SK-N-SH (cell line): ENCODE results near the gene PAQR3. TPM values are rescaled to one million over a fixed set of nuclear protein-coding genes. Genes with fewer than 3 reads are reported as not detected.

Experiments used
- CTCF ChIA-PET: fragments of 300-600, 350-600 bp; formaldehyde crosslinking; extraction: SDS; loops from one replicate; lab custom pipeline; 2021; lab: Yijun Ruan, JAX
- POLR2A ChIA-PET: fragments of 350-600 bp; sonication (Branson Sonifier 250); formaldehyde crosslinking; extraction: SDS; loops from one replicate; lab custom pipeline; 2020; ENCODE audit warnings: antibody characterized with exemption, inconsistent platforms; lab: Yijun Ruan, JAX
- DNase-seq: peaks from one replicate; pipeline ENCODE4 v3.0.0; 2012
- H2AFZ ChIP-seq: fragments of 200-600 bp; sonication (generic); 2 replicates; pipeline ENCODE4 v1.8.1; 2016; ENCODE audit warnings: antibody characterized with exemption, mild to moderate bottlenecking, low read depth
- H3F3A ChIP-seq: fragments of 200-600 bp; sonication (generic); replicated peaks from 2 replicates; pipeline ENCODE3; 2016; ENCODE audit warnings: antibody characterized with exemption, mild to moderate bottlenecking; ENCODE audit not compliant: insufficient read depth
- H3K27ac ChIP-seq, 2 experiments: fragments of 200-500 bp in 1 of 2; fragments of 200-600 bp in 1 of 2; sonication (Bioruptor generic) in 1 of 2; sonication (generic), shearing (Covaris generic) in 1 of 2; 2 replicates each; pipeline versions ENCODE4 v1.5.1 to v1.6.1; 2014 to 2016; ENCODE audit warnings: low read depth in 2 of 2, inconsistent platforms in 1 of 2, low read length in 1 of 2, mild to moderate bottlenecking in 1 of 2, mixed read lengths in 1 of 2
- H3K27me3 ChIP-seq: fragments of 200-600 bp; sonication (generic), shearing (Covaris generic); 2 replicates; pipeline ENCODE4 v1.6.1; 2016; ENCODE audit warnings: mixed run types; ENCODE audit not compliant: insufficient read depth
- H3K36me3 ChIP-seq, 2 experiments: fragments of 200-500 bp in 1 of 2; fragments of 200-600 bp in 1 of 2; sonication (Bioruptor generic) in 1 of 2; sonication (generic) in 1 of 2; replicated peaks in 1 of 2; 2 replicates each; pipeline versions ENCODE3 to v1.5.1; 2014 to 2016; ENCODE audit warnings: low read length in 1 of 2, mild to moderate bottlenecking in 1 of 2; ENCODE audit not compliant: insufficient read depth in 2 of 2, control insufficient read depth in 1 of 2
- H3K4me1 ChIP-seq, 2 experiments: fragments of 200-500 bp in 1 of 2; fragments of 200-600 bp in 1 of 2; sonication (Bioruptor generic) in 1 of 2; sonication (generic), shearing (Covaris generic) in 1 of 2; 2 replicates each; pipeline versions ENCODE4 v1.5.1 to v1.6.1; 2014 to 2016; ENCODE audit warnings: low read depth in 1 of 2, low read length in 1 of 2, mixed run types in 1 of 2; ENCODE audit not compliant: insufficient read depth in 2 of 2, control insufficient read depth in 1 of 2
- H3K4me2 ChIP-seq: fragments of 200-600 bp; sonication (generic), shearing (Covaris generic); 2 replicates; pipeline ENCODE4 v1.6.1; 2017; ENCODE audit warnings: mixed run types
- H3K4me3 ChIP-seq, 2 experiments: fragments of 200-500 bp in 1 of 2; fragments of 200-600 bp in 1 of 2; sonication (Bioruptor generic) in 1 of 2; sonication (generic), shearing (Covaris generic) in 1 of 2; 2 replicates each; pipeline versions ENCODE4 v1.5.1 to v1.8.1; 2014 to 2016; ENCODE audit warnings: low read depth in 2 of 2, inconsistent platforms in 1 of 2, low read length in 1 of 2, mild to moderate bottlenecking in 1 of 2, mixed read lengths in 1 of 2, moderate library complexity in 1 of 2
- H3K79me2 ChIP-seq: fragments of 200-600 bp; sonication (generic); 2 replicates; pipeline ENCODE4 v1.8.1; 2017; ENCODE audit warnings: mild to moderate bottlenecking; ENCODE audit not compliant: insufficient read depth
- H3K9ac ChIP-seq: fragments of 200-600 bp; sonication (generic); 2 replicates; pipeline ENCODE4 v1.6.1; 2017; ENCODE audit warnings: mixed run types
- H3K9me2 ChIP-seq: fragments of 200-600 bp; sonication (generic); 2 replicates; pipeline ENCODE4 v1.6.1; 2017; ENCODE audit warnings: mixed run types
- H3K9me3 ChIP-seq: fragments of 200-600 bp; sonication (generic); 2 replicates; pipeline ENCODE4 v1.6.1; 2017; ENCODE audit warnings: mixed run types, mild to moderate bottlenecking, moderate library complexity
- H4K20me1 ChIP-seq: fragments of 200-600 bp; sonication (generic); 2 replicates; pipeline ENCODE4 v1.6.1; 2017; ENCODE audit warnings: mild to moderate bottlenecking, mixed run types; ENCODE audit not compliant: insufficient read depth
- ELF1 ChIP-seq: IDR thresholded peaks from 2 replicates; pipeline ENCODE4 v1.4.0; 2012
- EP300 ChIP-seq, 2 experiments: IDR thresholded peaks; 2 replicates each; pipeline versions ENCODE4 v1.4.0 to v1.6.1; 2012; ENCODE audit warnings: borderline replicate concordance in 1 of 2, low read depth in 1 of 2, low read length in 1 of 2
- FOSL2 ChIP-seq: IDR thresholded peaks from 2 replicates; pipeline ENCODE4 v1.4.0; 2012; ENCODE audit warnings: low read depth, mild to moderate bottlenecking, moderate library complexity, borderline replicate concordance
- FOXJ3 ChIP-seq: sonication (generic); formaldehyde crosslinking; IDR thresholded peaks from 2 replicates; pipeline ENCODE4 v1.5.1; 2020; ENCODE audit warnings: mild to moderate bottlenecking, missing genetic modification reagents
- GATA2 ChIP-seq: sonication (generic); formaldehyde crosslinking; IDR thresholded peaks from 2 replicates; pipeline ENCODE4 v1.5.0; 2020; ENCODE audit warnings: mild to moderate bottlenecking, missing genetic modification reagents
- MXI1 ChIP-seq: IDR thresholded peaks from 2 replicates; pipeline ENCODE4 v1.6.1; 2012; ENCODE audit warnings: mild to moderate bottlenecking, low read depth, low read length, improper control_type of control experiment
- RCOR1 ChIP-seq: fragments of 150-350 bp; IDR thresholded peaks from 2 replicates; pipeline ENCODE4 v1.6.1; 2017; ENCODE audit warnings: antibody characterized with exemption, low read length
- RFX5 ChIP-seq: IDR thresholded peaks from 2 replicates; pipeline ENCODE4 v1.6.1; 2012; ENCODE audit warnings: mild to moderate bottlenecking, improper control_type of control experiment, low read length
- SMC3 ChIP-seq: IDR thresholded peaks from 2 replicates; pipeline ENCODE4 v1.6.1; 2012; ENCODE audit warnings: low read depth, low read length, improper control_type of control experiment
- TCF12 ChIP-seq: IDR thresholded peaks from 2 replicates; pipeline ENCODE4 v1.4.0; 2012
- USF1 ChIP-seq: IDR thresholded peaks from 2 replicates; pipeline ENCODE4 v1.4.0; 2012; ENCODE audit warnings: low read depth, borderline replicate concordance
- ZBTB33 ChIP-seq: IDR thresholded peaks from 2 replicates; pipeline ENCODE4 v1.4.0; 2012; ENCODE audit warnings: low read depth, borderline replicate concordance
- polyA plus RNA-seq, 3 experiments: library from polyadenylated mRNA; depleted of rRNA; stranded (reverse); fragments of >200 nt; gene quantifications; 2 replicates each; pipeline ENCODE4 v1.2.3, GENCODE V29; 2012
- TF ChIP-seq, protein P1 (sequence below): IDR thresholded peaks from 2 replicates; pipeline ENCODE4; 2012
- TF ChIP-seq, protein P2 (sequence below): fragments of 200-600 bp; sonication (generic); IDR thresholded peaks from 2 replicates; pipeline ENCODE4 v1.6.1; 2017; ENCODE audit warnings: antibody characterized with exemption, mild to moderate bottlenecking, moderate library complexity

The PAQR3 gene
- polyA plus RNA-seq, 1 of the 3 experiments (the other 2 are of a cell fraction) = 10.3 TPM

DNA sequence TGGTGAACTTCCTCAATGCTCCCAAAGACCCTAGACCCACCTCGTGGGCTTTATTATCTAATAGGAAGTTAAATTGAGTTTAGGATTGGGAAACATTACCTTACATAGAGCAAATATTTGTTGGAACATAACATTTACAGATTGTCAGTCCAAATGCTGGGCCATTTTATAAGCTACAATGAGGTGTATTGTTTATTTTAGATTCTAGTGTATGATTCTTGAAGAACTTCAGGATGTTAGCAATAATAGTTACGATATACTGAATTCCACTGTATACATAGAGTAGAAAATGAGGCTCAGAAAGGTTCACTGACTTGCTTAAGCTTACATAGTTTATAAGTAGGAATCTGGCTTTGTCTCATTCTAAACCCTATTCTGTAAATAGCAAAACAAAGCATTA is 37.4 kb downstream of the PAQR3 start (continued):
- TF ChIP-seq, protein P1, sequence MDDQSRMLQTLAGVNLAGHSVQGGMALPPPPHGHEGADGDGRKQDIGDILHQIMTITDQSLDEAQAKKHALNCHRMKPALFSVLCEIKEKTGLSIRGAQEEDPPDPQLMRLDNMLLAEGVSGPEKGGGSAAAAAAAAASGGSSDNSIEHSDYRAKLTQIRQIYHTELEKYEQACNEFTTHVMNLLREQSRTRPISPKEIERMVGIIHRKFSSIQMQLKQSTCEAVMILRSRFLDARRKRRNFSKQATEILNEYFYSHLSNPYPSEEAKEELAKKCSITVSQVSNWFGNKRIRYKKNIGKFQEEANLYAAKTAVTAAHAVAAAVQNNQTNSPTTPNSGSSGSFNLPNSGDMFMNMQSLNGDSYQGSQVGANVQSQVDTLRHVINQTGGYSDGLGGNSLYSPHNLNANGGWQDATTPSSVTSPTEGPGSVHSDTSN = no peak
- TF ChIP-seq FOSL2 = no peak

DNA sequence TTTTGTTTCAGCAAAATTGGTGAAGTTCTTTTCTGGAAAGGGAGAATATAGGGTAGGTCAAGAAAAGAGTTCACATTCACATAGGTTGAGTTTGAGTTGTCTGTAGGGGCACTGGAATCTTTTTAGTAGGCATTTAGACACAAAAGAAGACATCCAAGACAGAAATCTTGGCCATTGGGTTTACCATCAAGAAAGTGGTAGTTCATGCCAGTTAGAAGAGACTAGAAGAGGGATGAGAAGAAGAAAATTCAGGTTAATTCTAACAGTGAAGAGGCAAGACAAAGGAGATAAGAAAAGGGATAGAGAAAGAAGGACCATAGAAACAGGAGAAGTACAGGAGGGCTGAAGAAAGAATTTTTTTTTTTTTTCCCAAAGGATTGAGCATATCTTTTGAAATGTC is 39.9 kb downstream of the PAQR3 start:
- H3K36me3 ChIP-seq = peaks cover 15 to 52% of the 10 kb centered on the region in 2 experiments
- H3F3A ChIP-seq = no peaks in the 10 kb centered on the region
- no peak for DNase-seq
- no peak overlapping the region for H2AFZ ChIP-seq
- ChIA-PET CTCF (no interaction called here), POLR2A (no interaction called here)
- H3K9me3 ChIP-seq = no peaks in the 10 kb centered on the region
- H3K79me2 ChIP-seq = no peaks in the 10 kb centered on the region
- H4K20me1 ChIP-seq = no peaks in the 10 kb centered on the region
- H3K27me3 ChIP-seq = no peaks in the 10 kb centered on the region
- H3K9ac ChIP-seq = no peak overlapping the region
- H3K9me2 ChIP-seq = no peaks in the 10 kb centered on the region
- H3K4me1 ChIP-seq = no peaks in the 10 kb centered on the region
- no peak overlapping the region for H3K4me2 ChIP-seq
- TF ChIP-seq, protein P2, sequence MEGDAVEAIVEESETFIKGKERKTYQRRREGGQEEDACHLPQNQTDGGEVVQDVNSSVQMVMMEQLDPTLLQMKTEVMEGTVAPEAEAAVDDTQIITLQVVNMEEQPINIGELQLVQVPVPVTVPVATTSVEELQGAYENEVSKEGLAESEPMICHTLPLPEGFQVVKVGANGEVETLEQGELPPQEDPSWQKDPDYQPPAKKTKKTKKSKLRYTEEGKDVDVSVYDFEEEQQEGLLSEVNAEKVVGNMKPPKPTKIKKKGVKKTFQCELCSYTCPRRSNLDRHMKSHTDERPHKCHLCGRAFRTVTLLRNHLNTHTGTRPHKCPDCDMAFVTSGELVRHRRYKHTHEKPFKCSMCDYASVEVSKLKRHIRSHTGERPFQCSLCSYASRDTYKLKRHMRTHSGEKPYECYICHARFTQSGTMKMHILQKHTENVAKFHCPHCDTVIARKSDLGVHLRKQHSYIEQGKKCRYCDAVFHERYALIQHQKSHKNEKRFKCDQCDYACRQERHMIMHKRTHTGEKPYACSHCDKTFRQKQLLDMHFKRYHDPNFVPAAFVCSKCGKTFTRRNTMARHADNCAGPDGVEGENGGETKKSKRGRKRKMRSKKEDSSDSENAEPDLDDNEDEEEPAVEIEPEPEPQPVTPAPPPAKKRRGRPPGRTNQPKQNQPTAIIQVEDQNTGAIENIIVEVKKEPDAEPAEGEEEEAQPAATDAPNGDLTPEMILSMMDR = no peak
- no peak for TF ChIP-seq ZBTB33
- no peak for TF ChIP-seq TCF12
- TF ChIP-seq MXI1 = no peak
- TF ChIP-seq RFX5 = no peak
- no peak for TF ChIP-seq GATA2 (CRISPR knock-in tag)
- TF ChIP-seq FOXJ3 (CRISPR knock-in tag) = no peak
- no peak for TF ChIP-seq USF1
- no peak for TF ChIP-seq ELF1
- no peak for TF ChIP-seq SMC3
- TF ChIP-seq RCOR1 = no peak
- no peak for TF ChIP-seq FOSL2
- TF ChIP-seq EP300 (IDR thresholded peaks at IDR 0.05; ENCODE audit: borderline replicate concordance in 1 of 2, low read depth in 1 of 2, low read length in 1 of 2) = no peak
- no peak overlapping the region for H3K27ac ChIP-seq
- no peak overlapping the region for H3K4me3 ChIP-seq
